ENCODE data around the gene KLHDC10. TPM values are rescaled to one million over a fixed set of nuclear protein-coding genes. Genes with fewer than 3 reads are reported as not detected.
"Not testable (repeated sequence)": the region's sequence is repeated elsewhere in the genome, so short reads cannot be mapped to it uniquely, and the experiment has no call there.

KLHDC10 gene

GRCh38 chr7:130182990-130183389 is 112.7 kb downstream of the KLHDC10 start:
- Histone ChIP-seq H3K9ac (ENCODE audit: low read length) (no peak overlapping the region), H3K79me1 (ENCODE audit: low read length) (peaks cover 1% of the 10 kb centered on the region), H3K36me3 (ENCODE audit: control insufficient read depth, insufficient read depth, low read length) (no peaks in the 10 kb centered on the region), H2BK15ac (replicated peaks; ENCODE audit: low read depth) (no peak overlapping the region), H3K4me3 (ENCODE audit: low read length) (no peak overlapping the region), H2BK120ac (ENCODE audit: low read depth, low read length) (no peak overlapping the region), H3K27ac (ENCODE audit: low read depth, low read length) (no peak overlapping the region), H3K79me2 (ENCODE audit: control insufficient read depth, insufficient read depth, low read length) (no peaks in the 10 kb centered on the region), H3K4ac (ENCODE audit: low read depth, low read length) (no peak overlapping the region), H3K4me1 (ENCODE audit: control insufficient read depth, low read depth, low read length) (no peaks in the 10 kb centered on the region), H3K23ac (ENCODE audit: low read length) (no peak overlapping the region), H2AK5ac (ENCODE audit: low read length) (no peak overlapping the region), H2BK5ac (ENCODE audit: low read length) (no peak overlapping the region), H3K56ac (ENCODE audit: low read length) (no peak overlapping the region), H3K18ac (ENCODE audit: low read length) (no peak overlapping the region), H4K5ac (ENCODE audit: low read length) (no peak overlapping the region), H3K27me3 (ENCODE audit: insufficient read depth, low read length, poor library complexity) (no peaks in the 10 kb centered on the region), H4K8ac (ENCODE audit: low read depth, low read length) (no peak overlapping the region), H3K4me2 (ENCODE audit: low read length) (no peak overlapping the region)
- no peak for DNase-seq
- no CpG with 5 or more reads among the region's 2 CpGs for WGBS (ENCODE audit: extremely low coverage, insufficient coverage, low lambda C conversion rate)

- not testable (repeated sequence) for DNase-seq; H2BK120ac ChIP-seq (ENCODE audit: low read depth, low read length); H3K4me3 ChIP-seq (ENCODE audit: low read length); H3K79me1 ChIP-seq (ENCODE audit: low read length); H3K23ac ChIP-seq (ENCODE audit: low read length); H3K36me3 ChIP-seq (ENCODE audit: control insufficient read depth, insufficient read depth, low read length); H2AK5ac ChIP-seq (ENCODE audit: low read length); H4K5ac ChIP-seq (ENCODE audit: low read length); H3K9ac ChIP-seq (ENCODE audit: low read length); H3K4me2 ChIP-seq (ENCODE audit: low read length); H3K56ac ChIP-seq (ENCODE audit: low read length); H4K8ac ChIP-seq (ENCODE audit: low read depth, low read length); H3K4me1 ChIP-seq (ENCODE audit: control insufficient read depth, low read depth, low read length); H3K27me3 ChIP-seq (ENCODE audit: insufficient read depth, low read length, poor library complexity); H3K79me2 ChIP-seq (ENCODE audit: control insufficient read depth, insufficient read depth, low read length); H2BK5ac ChIP-seq (ENCODE audit: low read length); H3K18ac ChIP-seq (ENCODE audit: low read length); H3K4ac ChIP-seq (ENCODE audit: low read depth, low read length); H2BK15ac ChIP-seq (replicated peaks; ENCODE audit: low read depth); H3K27ac ChIP-seq (ENCODE audit: low read depth, low read length)
- no CpG with 5 or more reads among the region's 5 CpGs for WGBS (ENCODE audit: extremely low coverage, insufficient coverage, low lambda C conversion rate)
Observed at GRCh38 chr7:130184349-130184748, 114.0 kb downstream of the KLHDC10 start.

Small RNA genes lying within 50 kb of the gene (small RNA-seq; reads per million reads assigned to genes)
- gene RNA5SP245 (ENCODE audit: insufficient read depth), result not detected
